WI38 (cell line): Measurements from ENCODE around the gene TMEM35A.

Experiments
- H3K4me3 ChIP-seq: 2 replicates; pipeline ENCODE4 v1.5.1; 2011; ENCODE audit warnings: low read depth, mild to moderate bottlenecking, control low read depth, low read length
- TF ChIP-seq, protein P1 (sequence below): IDR thresholded peaks from 2 replicates; pipeline ENCODE4 v1.5.1; 2012; ENCODE audit warnings: low read depth, mild to moderate bottlenecking, control low read depth, low read length

The TMEM35A gene

DNA sequence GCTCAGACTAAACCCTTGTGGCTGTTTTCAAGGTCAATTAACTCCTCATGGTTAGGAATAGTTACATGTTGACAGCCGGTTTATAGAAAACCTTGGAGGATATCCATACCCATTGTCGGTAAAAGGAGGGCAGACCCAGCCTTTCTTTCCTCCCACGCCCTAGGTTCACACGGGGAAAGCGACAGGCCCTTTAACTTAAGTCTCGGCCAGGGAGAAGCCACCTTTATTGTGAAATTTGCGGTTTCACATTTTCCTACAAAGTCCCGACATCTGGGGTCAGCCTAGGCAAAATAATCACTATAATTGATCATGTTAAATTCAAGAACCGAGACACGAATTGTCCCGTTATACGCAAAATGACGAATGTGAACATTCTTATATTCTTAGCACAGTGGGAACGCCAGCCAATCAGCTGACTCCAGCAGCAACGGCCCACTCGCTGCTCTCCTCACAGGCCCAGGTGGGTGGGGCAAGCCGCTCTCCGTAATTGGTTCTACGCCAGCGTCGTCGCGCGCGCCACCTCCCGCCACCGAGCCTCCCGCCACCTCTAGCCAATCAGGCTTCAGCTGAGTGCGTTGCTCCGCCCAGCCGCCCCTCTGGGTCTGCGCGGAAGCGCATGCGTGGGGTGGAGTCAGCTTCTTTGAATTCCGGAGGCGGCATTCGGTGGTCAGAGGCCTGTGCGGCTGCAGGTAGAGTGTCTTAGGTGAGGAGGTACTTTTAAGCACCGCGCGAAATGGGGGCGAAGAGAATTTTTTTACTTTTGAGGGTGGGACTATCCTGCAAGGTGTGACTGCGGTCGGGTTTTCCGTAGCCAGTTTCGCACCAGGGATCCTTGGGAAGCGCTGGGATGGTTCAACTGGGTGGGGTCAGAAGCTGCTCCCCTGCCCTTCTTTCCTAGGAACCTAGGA lies 19.1 kb downstream of the TMEM35A start, which contains the start of gene CENPI:
Gene CENPI (plus strand): TSS at position 659 of the 908 bp plus-strand sequence. CDS start 2,867 bp downstream, outside the sequence.
- peak within 1 kb of the TSS; percentile 59 for H3K4me3 ChIP-seq
- TF ChIP-seq, protein P1, sequence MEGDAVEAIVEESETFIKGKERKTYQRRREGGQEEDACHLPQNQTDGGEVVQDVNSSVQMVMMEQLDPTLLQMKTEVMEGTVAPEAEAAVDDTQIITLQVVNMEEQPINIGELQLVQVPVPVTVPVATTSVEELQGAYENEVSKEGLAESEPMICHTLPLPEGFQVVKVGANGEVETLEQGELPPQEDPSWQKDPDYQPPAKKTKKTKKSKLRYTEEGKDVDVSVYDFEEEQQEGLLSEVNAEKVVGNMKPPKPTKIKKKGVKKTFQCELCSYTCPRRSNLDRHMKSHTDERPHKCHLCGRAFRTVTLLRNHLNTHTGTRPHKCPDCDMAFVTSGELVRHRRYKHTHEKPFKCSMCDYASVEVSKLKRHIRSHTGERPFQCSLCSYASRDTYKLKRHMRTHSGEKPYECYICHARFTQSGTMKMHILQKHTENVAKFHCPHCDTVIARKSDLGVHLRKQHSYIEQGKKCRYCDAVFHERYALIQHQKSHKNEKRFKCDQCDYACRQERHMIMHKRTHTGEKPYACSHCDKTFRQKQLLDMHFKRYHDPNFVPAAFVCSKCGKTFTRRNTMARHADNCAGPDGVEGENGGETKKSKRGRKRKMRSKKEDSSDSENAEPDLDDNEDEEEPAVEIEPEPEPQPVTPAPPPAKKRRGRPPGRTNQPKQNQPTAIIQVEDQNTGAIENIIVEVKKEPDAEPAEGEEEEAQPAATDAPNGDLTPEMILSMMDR, result no peak

DNA sequence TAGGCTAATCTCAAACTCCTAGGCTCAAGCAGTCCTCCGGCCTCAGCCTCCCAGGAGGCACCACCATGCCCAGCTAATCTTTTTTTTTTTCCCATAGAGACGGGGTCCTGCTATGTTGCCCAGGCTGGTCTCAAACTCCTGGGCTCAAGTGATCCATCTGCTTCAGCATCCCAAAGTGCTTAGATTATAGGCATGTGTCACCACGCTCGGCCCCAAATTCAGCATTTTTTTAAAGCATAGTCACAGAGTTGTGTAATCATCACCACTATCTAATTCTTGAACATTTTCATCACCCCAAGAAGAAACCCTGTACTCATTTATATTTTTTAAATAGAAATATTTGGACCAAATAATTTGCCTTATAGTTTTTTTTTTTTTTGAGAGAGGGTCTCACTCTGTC lies 29.6 kb downstream of the TMEM35A start:
- no peak overlapping the region for H3K4me3 ChIP-seq
- TF ChIP-seq, protein P1, result no peak

DNA sequence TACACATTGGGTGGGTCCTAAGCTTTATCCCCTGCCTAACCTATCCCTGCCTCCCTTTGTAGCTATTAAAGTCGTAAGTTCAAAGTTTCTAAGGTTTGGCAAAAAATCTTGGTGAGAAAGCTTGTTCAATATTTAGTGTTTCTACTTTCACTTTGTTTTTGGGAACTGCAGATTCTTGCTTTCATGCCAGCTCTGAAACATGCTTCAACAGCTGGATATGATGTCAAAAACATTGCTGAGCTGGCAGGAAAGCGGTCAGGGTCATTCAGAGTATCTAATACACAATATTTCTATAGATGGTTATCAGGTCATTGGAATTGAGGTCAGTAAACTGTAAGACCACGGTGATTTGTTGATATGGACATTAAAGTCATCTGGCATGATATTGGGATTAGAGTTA lies 39.0 kb downstream of the TMEM35A start:
- no peak overlapping the region for H3K4me3 ChIP-seq
- TF ChIP-seq, protein P1, result no peak

DNA sequence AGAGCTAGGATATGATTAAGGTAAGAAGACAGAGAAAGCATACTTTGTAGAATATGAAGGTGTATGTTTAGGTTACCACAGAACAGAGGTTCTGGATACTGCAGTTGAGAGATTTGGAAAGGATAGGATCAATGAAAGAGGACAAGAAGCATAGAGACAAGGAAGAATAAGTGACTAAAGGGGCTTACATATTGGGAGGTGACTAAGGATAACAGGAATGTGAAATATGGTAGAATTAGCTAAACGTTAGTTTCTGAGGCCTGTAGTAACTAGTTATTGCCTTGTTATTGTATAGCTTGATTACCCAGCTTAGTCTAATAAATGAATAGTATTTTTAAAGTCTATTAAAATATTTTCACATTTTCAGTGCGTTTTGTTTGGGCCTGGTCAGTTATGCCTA lies 57.6 kb downstream of the TMEM35A start:
- TF ChIP-seq, protein P1, result no peak
- H3K4me3 ChIP-seq, result no peak overlapping the region
